Coronary artery (tissue), 2 donors: ENCODE data around the gene LPIN1.
A peak's percentile ranks its signal among the peaks of the same experiment; 100 is the strongest.

Experiments
- DNase-seq: peaks from one replicate; pipeline ENCODE4 v3.0.0-alpha.2; 2017; ENCODE audit warnings: low spot score
- H3K27ac ChIP-seq, 2 donors: fragments of 200-600 bp; sonication (generic); one replicate each; pipeline ENCODE4 v1.5.1; 2016 to 2019
- H3K4me3 ChIP-seq: fragments of 200-600 bp; sonication (generic); 2 replicates; pipeline ENCODE4 v1.5.1; 2016; ENCODE audit warnings: mild to moderate bottlenecking, moderate library complexity
- CTCF ChIP-seq: fragments of 200-600 bp; sonication (generic); IDR thresholded peaks from one replicate; pipeline ENCODE4 v1.5.1; 2019; ENCODE audit warnings: antibody characterized with exemption

Gene LPIN1

GRCh38 chr2:11777066-11777782 is 30.8 kb downstream of the LPIN1 start:
- Histone ChIP-seq H3K4me3 (no peak overlapping the region), H3K27ac (no peak overlapping the region)
- TF ChIP-seq CTCF = no peak
- DNase-seq = peak; percentile 47

DNA sequence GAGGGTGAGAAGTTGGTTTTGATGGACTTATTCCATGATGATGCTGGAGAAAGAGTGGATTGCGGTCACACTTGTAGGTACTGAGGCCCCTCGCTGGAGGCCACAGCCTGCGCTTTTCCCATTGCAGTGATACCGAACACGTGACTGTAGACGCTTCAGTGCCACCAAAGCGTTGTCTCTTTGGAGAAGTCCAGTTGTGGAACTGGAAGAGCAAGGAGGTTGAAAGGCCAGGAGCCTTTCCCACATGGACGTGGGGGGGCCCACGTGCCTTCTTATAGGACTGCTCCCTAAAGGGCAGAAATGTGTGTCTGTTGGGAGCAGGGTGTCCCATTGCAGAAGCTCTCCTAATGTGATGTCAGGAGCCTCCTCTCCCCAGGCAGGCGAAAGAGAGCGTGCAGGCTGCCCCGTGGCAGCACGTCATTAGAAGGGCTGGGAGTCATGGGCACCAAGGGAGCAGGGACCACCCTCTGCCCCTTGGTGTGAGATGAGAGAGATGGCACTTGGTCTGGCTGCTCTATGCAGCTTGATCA is 31.5 kb downstream of the LPIN1 start:
- peak; percentile 52 for DNase-seq
- TF ChIP-seq CTCF = no peak
- no peak overlapping the region for H3K27ac ChIP-seq
- H3K4me3 ChIP-seq = no peak overlapping the region

DNA sequence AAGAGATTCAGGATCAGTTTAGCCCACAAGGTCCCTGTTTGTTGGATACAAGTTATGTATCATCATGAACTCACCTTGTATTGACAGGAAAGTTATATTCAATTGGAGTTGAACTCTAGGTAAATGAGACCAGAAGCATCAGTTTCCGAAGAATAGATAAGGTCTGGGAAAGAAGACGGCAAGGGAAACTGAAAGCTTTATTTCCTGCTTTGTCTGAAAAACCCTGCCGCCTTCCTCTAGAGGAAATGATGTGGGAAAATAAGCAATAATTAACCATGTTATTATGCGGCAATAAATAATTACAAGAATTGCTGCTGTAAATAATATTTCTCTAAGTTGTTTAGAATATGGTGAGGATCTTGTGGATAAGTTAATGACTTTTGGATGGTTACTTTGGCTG is 32.0 kb downstream of the LPIN1 start:
- TF ChIP-seq CTCF = no peak
- DNase-seq = no peak
- Histone ChIP-seq H3K4me3 (no peak overlapping the region), H3K27ac (no peak overlapping the region)

DNA sequence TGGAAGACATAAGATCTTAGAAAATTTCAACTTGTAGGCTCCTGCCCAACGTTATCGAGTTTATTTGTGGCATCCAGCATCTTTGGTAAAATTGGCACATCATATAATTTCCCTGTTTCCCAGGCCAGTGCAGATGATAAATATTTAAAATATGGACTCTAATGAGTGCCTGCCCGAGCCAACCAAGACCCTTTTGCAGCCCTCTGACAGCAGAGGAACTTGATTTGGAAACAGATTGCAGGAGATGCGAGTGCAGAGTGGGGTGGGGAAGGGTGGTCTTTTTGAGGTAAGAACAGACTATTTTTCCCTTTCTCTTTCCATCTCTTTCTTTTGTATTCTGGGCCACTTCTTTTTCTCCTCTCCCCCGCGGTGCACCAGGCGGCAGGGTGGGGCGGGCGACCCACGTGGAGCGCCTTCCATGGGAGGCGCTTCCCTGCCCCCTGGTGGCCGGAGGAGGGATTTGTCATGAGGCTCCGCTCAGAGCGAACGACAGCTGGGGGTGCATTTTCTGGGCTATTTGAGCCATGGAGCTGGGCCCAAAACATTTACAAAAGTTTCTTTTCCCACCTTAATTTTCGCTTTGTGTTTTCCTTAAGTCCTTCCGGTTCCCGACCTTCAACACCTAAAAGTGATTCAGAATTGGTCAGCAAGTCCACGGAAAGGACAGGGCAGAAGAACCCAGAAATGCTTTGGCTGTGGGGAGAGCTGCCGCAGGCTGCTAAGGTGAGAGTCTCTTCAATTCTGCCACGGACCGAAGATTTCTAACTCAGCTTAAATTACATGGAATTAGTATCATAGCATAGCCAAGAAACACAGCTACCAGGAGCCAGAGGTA is 32.7 kb downstream of the LPIN1 start:
- TF ChIP-seq CTCF = peak; percentile 84
- no peak overlapping the region for H3K27ac ChIP-seq
- peak overlapping the region; percentile 20 for H3K4me3 ChIP-seq
- DNase-seq = peak; percentile 78

DNA sequence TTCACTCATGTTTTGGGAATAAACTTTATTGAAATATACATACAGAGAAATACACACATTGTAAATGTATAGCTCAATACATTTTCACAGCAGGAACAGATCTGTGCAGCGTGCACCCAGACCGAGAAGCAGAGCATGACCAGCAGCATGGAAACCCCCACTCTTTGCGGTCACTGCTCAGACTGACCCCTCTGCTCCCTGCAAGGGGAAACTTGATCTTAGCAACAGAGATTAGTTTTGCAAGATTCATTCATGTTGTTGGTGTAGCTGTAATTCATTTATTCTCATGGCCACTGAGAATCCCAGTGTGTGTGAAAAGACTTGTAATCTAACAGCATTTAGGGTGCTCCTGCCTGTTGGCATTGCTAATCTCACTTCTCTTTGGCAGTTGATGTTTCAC is 35.2 kb downstream of the LPIN1 start:
- TF ChIP-seq CTCF = no peak
- Histone ChIP-seq H3K27ac (no peak overlapping the region), H3K4me3 (no peak overlapping the region)
- DNase-seq = peak; percentile 24

GRCh38 chr2:11784280-11784679 is 37.8 kb downstream of the LPIN1 start:
- peak; percentile 72 for DNase-seq
- Histone ChIP-seq H3K27ac (no peak overlapping the region), H3K4me3 (peak overlapping the region; percentile 69)
- no peak for TF ChIP-seq CTCF
